K562 (cell line): ENCODE measurements around the gene LOXHD1. TPM values are rescaled to one million over a fixed set of nuclear protein-coding genes. Genes with fewer than 3 reads are reported as not detected.

ENCODE experiments used
- ATAC-seq: fragments of 200-7000 bp; cut with Tn5 transposase; 3 replicates; pipeline ENCODE4 v1.9.1; 2020; ENCODE audit warnings: moderate library complexity
- BruUV-seq: library from RNA; stranded (reverse); fragments of 400-500 nt; replicated peaks from 2 replicates; lab custom pipeline; 2021; lab: Mats Ljungman, UMichigan
- CTCF ChIA-PET: fragments of 300-600 bp; formaldehyde crosslinking; extraction: SDS; loops from one replicate; lab custom pipeline; 2021; ENCODE audit warnings: low intra/inter-chr PET ratio; lab: Yijun Ruan, JAX
- POLR2A ChIA-PET: fragments of 300-600, 350-650 bp; sonication (Branson Sonifier 250); formaldehyde crosslinking; extraction: SDS; loops from one replicate; lab custom pipeline; 2021; ENCODE audit warnings: antibody characterized with exemption, inconsistent platforms; lab: Yijun Ruan, JAX
- DNase-seq, 4 experiments: peaks; one replicate each; pipeline versions ENCODE4 v3.0.0 to v3.0.0-alpha.2; 2011 to 2018; ENCODE audit warnings: low spot score in 3 of 4, mixed read lengths in 3 of 4; ENCODE audit errors: extremely low read depth in 1 of 4
- FAIRE-seq: peaks from 2 replicates; lab custom pipeline; 2011; peaks lifted over from hg19 to GRCh38; lab: Jason Lieb, UNC
- H2AFZ ChIP-seq: 2 replicates; pipeline ENCODE4 v1.6.0; 2011; ENCODE audit warnings: low read depth, low read length, control low read depth, inconsistent platforms
- H3K27ac ChIP-seq: fragments of 200-600 bp; 3 replicates; pipeline ENCODE4 v1.8.0; 2011; ENCODE audit warnings: low read depth, mild to moderate bottlenecking, control low read depth, inconsistent platforms, low read length, moderate library complexity, mixed read lengths; ENCODE audit errors: extremely low read depth
- H3K27me3 ChIP-seq, 2 experiments: fragments of 300-600 bp in 1 of 2; 2 replicates in 1 of 2; 3 replicates in 1 of 2; pipeline versions ENCODE4 v1.6.0 to v1.8.0; 2011; ENCODE audit warnings: inconsistent platforms in 2 of 2, low read length in 2 of 2, mild to moderate bottlenecking in 1 of 2, mixed read lengths in 1 of 2, moderate library complexity in 1 of 2; ENCODE audit not compliant: control insufficient read depth in 2 of 2, insufficient read depth in 2 of 2
- H3K36me3 ChIP-seq: fragments of 300-600 bp; 3 replicates; pipeline ENCODE4 v1.8.0; 2011; ENCODE audit warnings: mild to moderate bottlenecking, low read length, inconsistent platforms; ENCODE audit not compliant: control insufficient read depth, insufficient read depth
- H3K4me1 ChIP-seq, 2 experiments: fragments of 200-600 bp in 1 of 2; replicated peaks in 1 of 2; 2 replicates in 1 of 2; 3 replicates in 1 of 2; pipeline versions ENCODE4 v1.5.1 to v1.8.0; 2011; ENCODE audit warnings: inconsistent platforms in 2 of 2, low read length in 2 of 2, mild to moderate bottlenecking in 1 of 2, mixed read lengths in 1 of 2, moderate library complexity in 1 of 2; ENCODE audit not compliant: control insufficient read depth in 2 of 2, insufficient read depth in 2 of 2
- H3K4me2 ChIP-seq: 2 replicates; pipeline ENCODE4 v1.6.1; 2011; ENCODE audit warnings: low read length, control low read depth, inconsistent platforms, mixed read lengths; ENCODE audit not compliant: insufficient read depth
- H3K4me3 ChIP-seq: fragments of 200-600 bp; sonication (generic), shearing (Covaris generic); 2 replicates; pipeline ENCODE4 v1.5.1; 2016; ENCODE audit warnings: control low read depth, inconsistent platforms
- H3K79me2 ChIP-seq: fragments of 200-600 bp; 3 replicates; pipeline ENCODE4 v1.8.0; 2011; ENCODE audit warnings: low read length, inconsistent platforms; ENCODE audit not compliant: control insufficient read depth, insufficient read depth
- H3K9ac ChIP-seq, 2 experiments: 2 replicates each; pipeline versions ENCODE4 v1.6.0 to v1.6.1; 2011; ENCODE audit warnings: low read depth in 2 of 2, low read length in 2 of 2, control low read depth in 1 of 2, inconsistent platforms in 1 of 2, mild to moderate bottlenecking in 1 of 2, mixed read lengths in 1 of 2; ENCODE audit not compliant: insufficient read depth in 1 of 2
- H3K9me1 ChIP-seq: one replicate; pipeline ENCODE4 v1.6.0; 2011; ENCODE audit warnings: inconsistent platforms, mild to moderate bottlenecking, low read length, moderate library complexity; ENCODE audit not compliant: control insufficient read depth, insufficient read depth
- H3K9me3 ChIP-seq: replicated peaks from 2 replicates; pipeline ENCODE4 v1.5.1; 2011; ENCODE audit warnings: low read depth, low read length, inconsistent platforms; ENCODE audit not compliant: control insufficient read depth, insufficient read depth
- H4K20me1 ChIP-seq: replicated peaks from 2 replicates; pipeline ENCODE4 v1.6.1; 2011; ENCODE audit warnings: low read length, inconsistent platforms, mixed read lengths; ENCODE audit not compliant: control insufficient read depth, insufficient read depth
- BHLHE40 ChIP-seq: IDR thresholded peaks from 2 replicates; pipeline ENCODE4 v1.6.1; 2011; ENCODE audit warnings: low read length, improper control_type of control experiment
- CHCHD3 ChIP-seq: fragments of 250-450 bp; sonication (Bioruptor Pico); IDR thresholded peaks from 2 replicates; pipeline ENCODE4 v2.1.2; 2022; ENCODE audit warnings: mild to moderate bottlenecking
- ELF4 ChIP-seq: fragments of 450-650 bp; formaldehyde crosslinking; IDR thresholded peaks from 2 replicates; pipeline ENCODE4 v1.4.0; 2022; ENCODE audit warnings: missing genetic modification characterization
- ETV1 ChIP-seq: fragments of 450-650 bp; conservative IDR thresholded peaks from 2 replicates; pipeline ENCODE4 v1.6.1; 2016; ENCODE audit warnings: missing genetic modification characterization, control low read depth, low read depth, missing compliant biosample characterization
- HDAC2 ChIP-seq: fragments of 450-650 bp; IDR thresholded peaks from 2 replicates; pipeline ENCODE4 v1.6.1; 2016; ENCODE audit warnings: mild to moderate bottlenecking
- IRF2 ChIP-seq: sonication (generic); formaldehyde crosslinking; IDR thresholded peaks from 2 replicates; pipeline ENCODE4 v1.8.1; 2022; ENCODE audit warnings: mild to moderate bottlenecking, missing genetic modification reagents
- POLR3A ChIP-seq: IDR thresholded peaks from 2 replicates; pipeline ENCODE4 v1.6.1; 2011; ENCODE audit warnings: borderline replicate concordance, mild to moderate bottlenecking, moderate library complexity; ENCODE audit not compliant: insufficient read length, insufficient read depth; ENCODE audit errors: extremely low read depth
- SMAD1 ChIP-seq: fragments of 150-350 bp; IDR thresholded peaks from 2 replicates; pipeline ENCODE4 v1.6.1; 2014; ENCODE audit warnings: low read length, low read depth; ENCODE audit not compliant: partially characterized antibody
- ZBED1 ChIP-seq: IDR thresholded peaks from 2 replicates; pipeline ENCODE4 v1.6.1; 2014
- ZNF3 ChIP-seq: fragments of 250-450 bp; sonication (Bioruptor Pico); IDR thresholded peaks from 2 replicates; pipeline ENCODE4 v1.5.0; 2021; ENCODE audit warnings: mild to moderate bottlenecking, moderate library complexity
- ZNF592 ChIP-seq: fragments of 450-650 bp; IDR thresholded peaks from 2 replicates; pipeline ENCODE4 v1.6.1; 2017; ENCODE audit warnings: antibody characterized with exemption, mild to moderate bottlenecking
- ZNF740 ChIP-seq, 3 experiments: fragments of 200-800 bp in 1 of 3; sonication (Bioruptor generic) in 1 of 3; sonication (generic) in 1 of 3; formaldehyde crosslinking in 1 of 3; IDR thresholded peaks; 2 replicates each; pipeline versions ENCODE4 v1.6.1 to v1.8.0; 2016 to 2022; ENCODE audit warnings: mild to moderate bottlenecking in 2 of 3, missing compliant biosample characterization in 2 of 3, missing genetic modification characterization in 2 of 3, missing genetic modification reagents in 1 of 3
- WGBS: fragments of 100-300 bp; shearing (Covaris generic); methylation state at CpG from one replicate; pipeline ENCODE4 v1.1.6; 2016; ENCODE audit warnings: low coverage, mixed read lengths; ENCODE audit not compliant: insufficient coverage; ENCODE audit errors: missing lambda C conversion rate; 5-methylcytosine and 5-hydroxymethylcytosine counted together
- in situ Hi-C: fragments of 300-500 bp; cut with MboI; formaldehyde crosslinking; loops from 4 replicates; pipeline ENCODE4 v1.15.0; 2018; ENCODE audit warnings: inconsistent platforms, mixed read lengths
- intact Hi-C: fragments of 100-400 bp; cut with micrococcal nuclease; formaldehyde crosslinking; loops from 2 replicates; pipeline ENCODE4 v1.14.2; 2022
- polyA plus RNA-seq, 8 experiments: library from polyadenylated mRNA; depleted of rRNA in 4 of 8; stranded (reverse) in 5 of 8; unstranded in 3 of 8; fragments of >200 nt; fragmentation: Nextera tagmentation in 2 of 8; fragmentation: Illumina TruSeq in 1 of 8; extraction: Ambion mirVana in 2 of 8; extraction: Trizol in 1 of 8; gene quantifications; 2 replicates each; pipeline versions ENCODE4 v1.2.1 to v1.2.3, GENCODE V29; 2011 to 2014; ENCODE audit warnings: inconsistent platforms in 1 of 8, missing spikeins in 1 of 8
- total RNA-seq, 7 experiments: library from RNA; depleted of rRNA in 6 of 7; stranded (reverse); fragments of >200 nt in 6 of 7; fragmentation: Illumina TruSeq in 2 of 7; extraction: Trizol in 2 of 7; gene quantifications; 2 replicates each; pipeline versions ENCODE4 v1.2.1 to v1.2.3, GENCODE V29; 2011 to 2021; ENCODE audit warnings: low replicate concordance in 1 of 7

The LOXHD1 gene
- total and polyA plus RNA-seq, 9 of the 15 experiments (the other 6 are each of a cell fraction or from before 2014, with no cell fraction given), result not detected

- Histone ChIP-seq H3K36me3 (no peaks in the 10 kb centered on the region), H4K20me1 (no peaks in the 10 kb centered on the region), H3K79me2 (no peaks in the 10 kb centered on the region), H3K4me1 (no peaks in the 10 kb centered on the region), H3K27ac (no peak overlapping the region), H3K27me3 (peaks cover 9 to 23% of the 10 kb centered on the region in 2 experiments; a peak in 4 of 5 replicates), H3K9me3 (no peaks in the 10 kb centered on the region), H3K9me1 (no peaks in the 10 kb centered on the region), H2AFZ (no peak overlapping the region), H3K4me3 (no peak overlapping the region), H3K4me2 (no peak overlapping the region), H3K9ac (no peak overlapping the region)
- no TSS peak for BruUV-seq
- in situ Hi-C loops, result no loop called here
- ChIA-PET CTCF (no interaction called here), POLR2A (no interaction called here)
- DNase-seq (no peak), ATAC-seq (no peak), FAIRE-seq (no peak)
- TF ChIP-seq ZBED1 (no peak), ZNF3 (no peak), HDAC2 (no peak), ETV1 (no peak)
- 4% methylated on average over 6 of the region's 6 CpGs for WGBS
- intact Hi-C loops, result loop anchor here (10.0 kb wide), 1 partner anchor 48 kb away; no protein-coding TSS in a partner anchor
Measured at GRCh38 chr18:46452820-46453219, 204.2 kb downstream of the LOXHD1 start.

GRCh38 chr18:46449499-46449898, 207.5 kb downstream of the LOXHD1 start:
- no peaks in the 10 kb centered on the region for H4K20me1 ChIP-seq
- no peak overlapping the region for H3K4me2 ChIP-seq
- ChIA-PET CTCF (no interaction called here), POLR2A (interaction anchor here (1.4 kb wide), 1 partner anchor 10 kb away, joined by 5 read pairs; no protein-coding TSS in a partner anchor)
- H3K36me3 ChIP-seq, result no peaks in the 10 kb centered on the region
- WGBS, result 0% methylated on average over 1 of the region's 1 CpG
- ATAC-seq (no peak), FAIRE-seq (no peak), DNase-seq (no peak)
- no TSS peak for BruUV-seq
- H3K4me1 ChIP-seq, result no peaks in the 10 kb centered on the region
- H3K27me3 ChIP-seq, result peaks cover 0 to 3% of the 10 kb centered on the region in 2 experiments; a peak in 2 of 5 replicates
- no peak overlapping the region for H2AFZ ChIP-seq
- intact Hi-C loops (no loop called here), in situ Hi-C loops (no loop called here)
- no peaks in the 10 kb centered on the region for H3K9me3 ChIP-seq
- H3K27ac ChIP-seq, result no peak overlapping the region
- no peaks in the 10 kb centered on the region for H3K79me2 ChIP-seq
- no peak overlapping the region for H3K4me3 ChIP-seq
- no peaks in the 10 kb centered on the region for H3K9me1 ChIP-seq
- H3K9ac ChIP-seq, result no peak overlapping the region
- TF ChIP-seq ZNF592 (no peak), SMAD1 (no peak), ELF4 (CRISPR knock-in tag) (no peak), CHCHD3 (CRISPR knock-in tag) (no peak), ZNF740 (CRISPR knock-in tag; IDR thresholded peaks at IDR 0.05) (no peak), ZNF740 (tag; IDR thresholded peaks at IDR 0.05) (no peak), POLR3A (no peak), BHLHE40 (no peak), IRF2 (CRISPR knock-in tag) (no peak)
